GM23338 (cell line): ENCODE results near the gene SLCO3A1. TPM values are rescaled to one million over a fixed set of nuclear protein-coding genes. Genes with fewer than 3 reads are reported as not detected.

ENCODE experiments used
- ATAC-seq: fragments of 200-7000 bp; cut with Tn5 transposase; 3 replicates; pipeline ENCODE4 v1.9.1; 2020
- DNase-seq: peaks from one replicate; pipeline ENCODE4 v3.0.0-alpha.2; 2015; ENCODE audit warnings: low spot score
- H2AFZ ChIP-seq: fragments of 200-600 bp; sonication (generic); 2 replicates; pipeline ENCODE4 v1.8.0; 2016; ENCODE audit warnings: antibody characterized with exemption, mild to moderate bottlenecking, moderate library complexity
- H3F3A ChIP-seq: fragments of 200-600 bp; sonication (generic); replicated peaks from 2 replicates; pipeline ENCODE4 v1.8.0; 2017; ENCODE audit warnings: antibody characterized with exemption, mixed run types, low read depth
- H3K27ac ChIP-seq: fragments of 200-600 bp; sonication (generic); 2 replicates; pipeline ENCODE4 v1.6.1; 2016; ENCODE audit warnings: low read depth
- H3K27me3 ChIP-seq: fragments of 200-600 bp; sonication (generic); 2 replicates; pipeline ENCODE4 v1.8.0; 2016; ENCODE audit warnings: mild to moderate bottlenecking, mixed run types, moderate library complexity; ENCODE audit not compliant: insufficient read depth
- H3K36me3 ChIP-seq: fragments of 200-600 bp; sonication (generic); 2 replicates; pipeline ENCODE4 v1.8.0; 2016; ENCODE audit warnings: mild to moderate bottlenecking; ENCODE audit not compliant: insufficient read depth
- H3K4me1 ChIP-seq: fragments of 200-600 bp; sonication (generic); 2 replicates; pipeline ENCODE4 v1.8.0; 2016; ENCODE audit warnings: mild to moderate bottlenecking, moderate library complexity; ENCODE audit not compliant: insufficient read depth
- H3K4me2 ChIP-seq: fragments of 200-600 bp; sonication (generic); 2 replicates; pipeline ENCODE4 v1.7.1; 2017; ENCODE audit warnings: mixed run types
- H3K4me3 ChIP-seq: fragments of 200-600 bp; sonication (generic); 2 replicates; pipeline ENCODE4 v1.6.1; 2016; ENCODE audit warnings: mixed run types
- H3K79me2 ChIP-seq: fragments of 200-600 bp; sonication (generic); replicated peaks from 2 replicates; pipeline ENCODE4 v1.8.0; 2017; ENCODE audit warnings: mild to moderate bottlenecking; ENCODE audit not compliant: insufficient read depth
- H3K9me2 ChIP-seq: fragments of 200-600 bp; sonication (generic); 2 replicates; pipeline ENCODE4 v1.8.0; 2017; ENCODE audit not compliant: insufficient read depth
- H4K20me1 ChIP-seq: fragments of 200-600 bp; sonication (generic); replicated peaks from 2 replicates; pipeline ENCODE4 v1.8.0; 2017; ENCODE audit warnings: mild to moderate bottlenecking; ENCODE audit not compliant: insufficient read depth
- H3K27ac Mint-ChIP-seq: 2 replicates; pipeline ENCODE4 v1.8.0; 2020; ENCODE audit warnings: inconsistent platforms, mild to moderate bottlenecking, moderate library complexity, mixed read lengths
- H3K27me3 Mint-ChIP-seq: 3 replicates; pipeline ENCODE4 v1.8.0; 2022; ENCODE audit warnings: low read depth, mild to moderate bottlenecking, moderate library complexity, mixed read lengths, inconsistent platforms; ENCODE audit not compliant: insufficient read depth, poor library complexity
- H3K36me3 Mint-ChIP-seq: 3 replicates; pipeline ENCODE4 v1.8.0; 2021; ENCODE audit warnings: low read depth, mild to moderate bottlenecking, inconsistent platforms, moderate library complexity, mixed read lengths
- H3K4me1 Mint-ChIP-seq: 3 replicates; pipeline ENCODE4 v1.8.0; 2020; ENCODE audit warnings: mild to moderate bottlenecking, inconsistent platforms, mixed read lengths
- H3K4me3 Mint-ChIP-seq: 3 replicates; pipeline ENCODE4 v1.8.0; 2021; ENCODE audit warnings: moderate library complexity, mild to moderate bottlenecking, inconsistent platforms, mixed read lengths
- H3K9me3 Mint-ChIP-seq: 3 replicates; pipeline ENCODE4 v1.8.0; 2020; ENCODE audit warnings: moderate library complexity, mild to moderate bottlenecking, inconsistent platforms, mixed read lengths
- CREB1 ChIP-seq: fragments of 250-450 bp; sonication (Bioruptor Pico); IDR thresholded peaks from 2 replicates; pipeline ENCODE4 v1.5.0; 2020; ENCODE audit warnings: low read depth, mild to moderate bottlenecking, moderate library complexity
- EZH2 ChIP-seq: fragments of 200-600 bp; sonication (generic); IDR thresholded peaks from one replicate; pipeline ENCODE4 v1.8.0; 2017; ENCODE audit warnings: antibody characterized with exemption, mild to moderate bottlenecking, low read depth; ENCODE audit not compliant: unreplicated experiment
- EZH2phosphoT487 ChIP-seq: fragments of 200-600 bp; sonication (generic); IDR thresholded peaks from one replicate; pipeline ENCODE4 v1.8.1; 2018; ENCODE audit warnings: antibody characterized with exemption; ENCODE audit not compliant: unreplicated experiment
- JUNB ChIP-seq: IDR thresholded peaks from one replicate; pipeline ENCODE4 v1.6.1; 2016; ENCODE audit warnings: antibody characterized with exemption; ENCODE audit not compliant: unreplicated experiment
- NANOG ChIP-seq: IDR thresholded peaks from 2 replicates; pipeline ENCODE4 v1.6.1; 2016; ENCODE audit warnings: antibody characterized with exemption, borderline replicate concordance
- POLR2AphosphoS5 ChIP-seq: IDR thresholded peaks from 2 replicates; pipeline ENCODE4 v1.6.1; 2016; ENCODE audit warnings: antibody characterized with exemption, low read depth
- STAT1 ChIP-seq: IDR thresholded peaks from one replicate; pipeline ENCODE4 v1.6.1; 2016; ENCODE audit warnings: antibody characterized with exemption; ENCODE audit not compliant: unreplicated experiment
- ZNF114 ChIP-seq: fragments of 250-450 bp; sonication (Bioruptor Pico); IDR thresholded peaks from 2 replicates; pipeline ENCODE4 v1.5.0; 2020; ENCODE audit warnings: mild to moderate bottlenecking, moderate library complexity
- ZNF331 ChIP-seq: fragments of 250-450 bp; sonication (Bioruptor Pico); IDR thresholded peaks from 2 replicates; pipeline ENCODE4 v1.5.0; 2020; ENCODE audit warnings: low read depth, mild to moderate bottlenecking, moderate library complexity
- ZNF462 ChIP-seq: fragments of 250-450 bp; sonication (Bioruptor Pico); IDR thresholded peaks from 2 replicates; pipeline ENCODE4 v1.5.0; 2020; ENCODE audit warnings: mild to moderate bottlenecking, moderate library complexity
- polyA plus RNA-seq: library from polyadenylated mRNA; unstranded; fragments of >200 nt; fragmentation: Nextera tagmentation; extraction: Ambion mirVana; gene quantifications from 2 replicates; pipeline ENCODE4 v1.2.1, GENCODE V29; 2016
- total RNA-seq: library from RNA; depleted of rRNA; stranded (reverse); fragments of >200 nt; shearing (Covaris generic); gene quantifications from 2 replicates; pipeline ENCODE4 v1.2.3, GENCODE V29; 2014
- TF ChIP-seq, protein P1 (sequence below): IDR thresholded peaks from 2 replicates; pipeline ENCODE4 v1.6.1; 2016; ENCODE audit warnings: antibody characterized with exemption
- TF ChIP-seq, protein P2 (sequence below): IDR thresholded peaks from one replicate; pipeline ENCODE4 v1.6.1; 2018; ENCODE audit warnings: antibody characterized with exemption; ENCODE audit not compliant: unreplicated experiment
- TF ChIP-seq, protein P3 (sequence below), 2 experiments: fragments of 200-600 bp in 1 of 2; sonication (generic) in 1 of 2; conservative IDR thresholded peaks; 2 replicates each; pipeline versions ENCODE4 v1.5.1 to v1.6.1; 2016 to 2017; ENCODE audit warnings: antibody characterized with exemption in 2 of 2, low read depth in 2 of 2, mild to moderate bottlenecking in 2 of 2, moderate library complexity in 1 of 2

Gene SLCO3A1
- total and polyA plus RNA-seq, 2 experiments from 2014 or later, result 7.3 to 9.4 TPM

DNA sequence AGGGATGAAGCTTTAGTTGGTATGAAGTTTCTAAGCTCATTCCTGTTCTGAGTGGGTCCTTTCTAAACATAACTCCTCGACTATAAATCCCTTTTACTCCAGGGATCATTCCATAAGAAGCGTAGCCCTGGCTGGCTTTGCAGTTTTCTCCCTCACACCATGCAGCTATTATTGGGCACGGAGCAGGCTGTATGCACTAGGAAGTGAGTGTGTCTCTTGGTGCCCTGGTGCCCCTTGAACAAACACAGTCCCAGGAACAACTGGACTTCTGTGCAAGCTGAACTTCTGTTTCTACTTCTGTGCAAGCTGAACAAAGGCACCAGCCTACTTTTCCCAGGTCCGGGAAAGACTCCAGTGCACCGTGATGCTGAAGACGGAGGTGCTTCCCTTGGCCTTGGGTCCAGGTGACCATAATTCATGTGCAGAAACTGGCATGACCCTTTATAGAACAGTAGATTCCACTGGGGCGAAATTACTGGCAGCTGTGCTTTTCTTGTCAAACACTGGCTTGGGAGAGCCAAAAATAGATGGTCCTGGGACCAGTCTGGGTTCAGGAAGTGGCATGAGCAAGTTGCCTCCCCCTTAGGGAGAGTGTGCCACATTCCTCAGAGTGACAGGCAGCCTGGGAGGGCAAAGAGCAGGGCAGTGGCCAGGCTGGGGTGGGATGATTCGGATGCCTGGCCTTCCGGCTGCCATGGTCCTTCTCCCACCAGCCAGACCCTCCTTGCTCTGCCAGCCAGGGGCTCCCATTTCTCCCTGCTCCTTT lies 127.2 kb downstream of the SLCO3A1 start:
- TF ChIP-seq ZNF462 (CRISPR knock-in tag), result no peak
- no peak for TF ChIP-seq EZH2phosphoT487
- TF ChIP-seq CREB1, result no peak
- TF ChIP-seq STAT1, result no peak
- TF ChIP-seq ZNF114 (CRISPR knock-in tag), result no peak
- TF ChIP-seq, protein P1, sequence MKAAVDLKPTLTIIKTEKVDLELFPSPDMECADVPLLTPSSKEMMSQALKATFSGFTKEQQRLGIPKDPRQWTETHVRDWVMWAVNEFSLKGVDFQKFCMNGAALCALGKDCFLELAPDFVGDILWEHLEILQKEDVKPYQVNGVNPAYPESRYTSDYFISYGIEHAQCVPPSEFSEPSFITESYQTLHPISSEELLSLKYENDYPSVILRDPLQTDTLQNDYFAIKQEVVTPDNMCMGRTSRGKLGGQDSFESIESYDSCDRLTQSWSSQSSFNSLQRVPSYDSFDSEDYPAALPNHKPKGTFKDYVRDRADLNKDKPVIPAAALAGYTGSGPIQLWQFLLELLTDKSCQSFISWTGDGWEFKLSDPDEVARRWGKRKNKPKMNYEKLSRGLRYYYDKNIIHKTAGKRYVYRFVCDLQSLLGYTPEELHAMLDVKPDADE, result no peak
- no peak for TF ChIP-seq JUNB
- no peak for TF ChIP-seq POLR2AphosphoS5
- TF ChIP-seq EZH2, result no peak
- TF ChIP-seq, protein P2, sequence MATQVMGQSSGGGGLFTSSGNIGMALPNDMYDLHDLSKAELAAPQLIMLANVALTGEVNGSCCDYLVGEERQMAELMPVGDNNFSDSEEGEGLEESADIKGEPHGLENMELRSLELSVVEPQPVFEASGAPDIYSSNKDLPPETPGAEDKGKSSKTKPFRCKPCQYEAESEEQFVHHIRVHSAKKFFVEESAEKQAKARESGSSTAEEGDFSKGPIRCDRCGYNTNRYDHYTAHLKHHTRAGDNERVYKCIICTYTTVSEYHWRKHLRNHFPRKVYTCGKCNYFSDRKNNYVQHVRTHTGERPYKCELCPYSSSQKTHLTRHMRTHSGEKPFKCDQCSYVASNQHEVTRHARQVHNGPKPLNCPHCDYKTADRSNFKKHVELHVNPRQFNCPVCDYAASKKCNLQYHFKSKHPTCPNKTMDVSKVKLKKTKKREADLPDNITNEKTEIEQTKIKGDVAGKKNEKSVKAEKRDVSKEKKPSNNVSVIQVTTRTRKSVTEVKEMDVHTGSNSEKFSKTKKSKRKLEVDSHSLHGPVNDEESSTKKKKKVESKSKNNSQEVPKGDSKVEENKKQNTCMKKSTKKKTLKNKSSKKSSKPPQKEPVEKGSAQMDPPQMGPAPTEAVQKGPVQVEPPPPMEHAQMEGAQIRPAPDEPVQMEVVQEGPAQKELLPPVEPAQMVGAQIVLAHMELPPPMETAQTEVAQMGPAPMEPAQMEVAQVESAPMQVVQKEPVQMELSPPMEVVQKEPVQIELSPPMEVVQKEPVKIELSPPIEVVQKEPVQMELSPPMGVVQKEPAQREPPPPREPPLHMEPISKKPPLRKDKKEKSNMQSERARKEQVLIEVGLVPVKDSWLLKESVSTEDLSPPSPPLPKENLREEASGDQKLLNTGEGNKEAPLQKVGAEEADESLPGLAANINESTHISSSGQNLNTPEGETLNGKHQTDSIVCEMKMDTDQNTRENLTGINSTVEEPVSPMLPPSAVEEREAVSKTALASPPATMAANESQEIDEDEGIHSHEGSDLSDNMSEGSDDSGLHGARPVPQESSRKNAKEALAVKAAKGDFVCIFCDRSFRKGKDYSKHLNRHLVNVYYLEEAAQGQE, result no peak
- no peak for TF ChIP-seq ZNF331 (CRISPR knock-in tag)
- TF ChIP-seq NANOG, result no peak
- TF ChIP-seq, protein P3, sequence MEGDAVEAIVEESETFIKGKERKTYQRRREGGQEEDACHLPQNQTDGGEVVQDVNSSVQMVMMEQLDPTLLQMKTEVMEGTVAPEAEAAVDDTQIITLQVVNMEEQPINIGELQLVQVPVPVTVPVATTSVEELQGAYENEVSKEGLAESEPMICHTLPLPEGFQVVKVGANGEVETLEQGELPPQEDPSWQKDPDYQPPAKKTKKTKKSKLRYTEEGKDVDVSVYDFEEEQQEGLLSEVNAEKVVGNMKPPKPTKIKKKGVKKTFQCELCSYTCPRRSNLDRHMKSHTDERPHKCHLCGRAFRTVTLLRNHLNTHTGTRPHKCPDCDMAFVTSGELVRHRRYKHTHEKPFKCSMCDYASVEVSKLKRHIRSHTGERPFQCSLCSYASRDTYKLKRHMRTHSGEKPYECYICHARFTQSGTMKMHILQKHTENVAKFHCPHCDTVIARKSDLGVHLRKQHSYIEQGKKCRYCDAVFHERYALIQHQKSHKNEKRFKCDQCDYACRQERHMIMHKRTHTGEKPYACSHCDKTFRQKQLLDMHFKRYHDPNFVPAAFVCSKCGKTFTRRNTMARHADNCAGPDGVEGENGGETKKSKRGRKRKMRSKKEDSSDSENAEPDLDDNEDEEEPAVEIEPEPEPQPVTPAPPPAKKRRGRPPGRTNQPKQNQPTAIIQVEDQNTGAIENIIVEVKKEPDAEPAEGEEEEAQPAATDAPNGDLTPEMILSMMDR (conservative IDR thresholded peaks at IDR 0.05; ENCODE audit: low read depth in 2 of 2), result no peak
- Mint-ChIP-seq H3K4me3 (no peak overlapping the region), H3K4me1 (no peaks in the 10 kb centered on the region; the same call in 1 of the 3 replicates), H3K27me3 (peaks cover 2% of the 10 kb centered on the region), H3K9me3 (peaks cover 12% of the 10 kb centered on the region), H3K27ac (no peak overlapping the region), H3K36me3 (peaks cover 8% of the 10 kb centered on the region; the same call in 2 of the 3 replicates)
- no peaks in the 10 kb centered on the region for H3K4me1 ChIP-seq
- H3K27ac ChIP-seq, result no peak overlapping the region
- no peaks in the 10 kb centered on the region; the same call in 1 of the 2 replicates for H3K36me3 ChIP-seq
- H2AFZ ChIP-seq, result no peak overlapping the region
- H3K79me2 ChIP-seq, result peaks cover 4% of the 10 kb centered on the region
- ATAC-seq (no peak), DNase-seq (no peak)
- H3K27me3 ChIP-seq, result no peaks in the 10 kb centered on the region
- H3F3A ChIP-seq, result no peaks in the 10 kb centered on the region
- no peak overlapping the region for H3K4me3 ChIP-seq
- H3K4me2 ChIP-seq, result no peak overlapping the region
- 0 out of 2 replicates have a peak, but pooled peaks cover 2% of the 10 kb centered on the region for H3K9me2 ChIP-seq
- no peaks in the 10 kb centered on the region for H4K20me1 ChIP-seq
